Body of pancreas (tissue), 4 donors: ENCODE measurements around the gene VPS33B. TPM values are rescaled to one million over a fixed set of nuclear protein-coding genes. Genes with fewer than 3 reads are reported as not detected.
A peak's percentile ranks its signal among the peaks of the same experiment; 100 is the strongest.

Experiments
- ATAC-seq: fragments of 150-250 bp; one replicate; pipeline ENCODE4 v1.9.1; 2016
- DNase-seq, 4 donors: peaks; one replicate each; pipeline ENCODE4 v3.0.0-alpha.2; 2019
- H3K27ac ChIP-seq, 4 donors: fragments of 200-600 bp; sonication (generic); 1 replicate in 3 of 4; 2 replicates in 1 of 4; pipeline versions ENCODE4 v1.5.1 to v1.6.1; 2016 to 2019; ENCODE audit warnings: mild to moderate bottlenecking in 1 of 4, mixed read lengths in 1 of 4, moderate library complexity in 1 of 4
- H3K27me3 ChIP-seq, 2 donors: fragments of 200-600 bp; sonication (generic); one replicate each; pipeline ENCODE4 v1.6.0; 2016; ENCODE audit warnings: mild to moderate bottlenecking in 1 of 2
- H3K36me3 ChIP-seq, 2 donors: fragments of 200-600 bp; sonication (generic); replicated peaks in 1 of 2; 2 replicates each; pipeline ENCODE4 v1.5.1; 2016; ENCODE audit warnings: low read depth in 2 of 2; ENCODE audit not compliant: insufficient read depth in 1 of 2
- H3K4me1 ChIP-seq: fragments of 200-600 bp; sonication (generic); one replicate; pipeline ENCODE4 v1.6.0; 2016
- H3K4me3 ChIP-seq, 2 donors: fragments of 200-600 bp; sonication (generic); 1 replicate in 1 of 2; 2 replicates in 1 of 2; pipeline ENCODE4 v1.5.1; 2016 to 2019
- H3K9me3 ChIP-seq, 3 donors: fragments of 200-600 bp; sonication (generic); 1 replicate in 2 of 3; 2 replicates in 1 of 3; pipeline ENCODE4 v1.5.1; 2016
- CTCF ChIP-seq, 7 experiments: fragments of 450-650 bp in 4 of 7; fragments of 200-600 bp in 3 of 7; sonication (generic) in 3 of 7; IDR thresholded peaks; one replicate each; pipeline ENCODE4 v1.5.1; 2016 to 2019; ENCODE audit warnings: antibody characterized with exemption in 7 of 7
- POLR2A ChIP-seq, 3 donors: fragments of 450-650 bp; IDR thresholded peaks; one replicate each; pipeline ENCODE4 v1.6.1; 2016; ENCODE audit warnings: antibody characterized with exemption in 3 of 3, mild to moderate bottlenecking in 2 of 3
- WGBS, 2 donors: methylation state at CpG; one replicate each; pipeline ENCODE4 v1.1.5; 2017; 5-methylcytosine and 5-hydroxymethylcytosine counted together
- intact Hi-C: fragments of 100-400 bp; cut with DNase I; formaldehyde crosslinking; loops from one replicate; pipeline ENCODE4 v1.15.1; 2023
- total RNA-seq, 2 donors: library from RNA; depleted of rRNA; stranded (reverse); fragments of >200 nt; gene quantifications; one replicate each; pipeline ENCODE4 v1.1.0, GENCODE V29; 2016

Gene VPS33B
- total RNA-seq, 2 donors from 2014 or later, result 8.3 to 10.5 TPM

- intact Hi-C loops, result no loop called here
- no peak for ATAC-seq
- 78 to 79% methylated on average over 7 of the region's 7 CpGs for WGBS, 2 donors
- DNase-seq, result no peak
- no peaks in the 10 kb centered on the region for H3K36me3 ChIP-seq
- no peaks in the 10 kb centered on the region for H3K27me3 ChIP-seq
- H3K27ac ChIP-seq, result no peak overlapping the region
- H3K4me1 ChIP-seq, result peaks cover 18% of the 10 kb centered on the region
- no peak for TF ChIP-seq POLR2A (IDR thresholded peaks at IDR 0.05)
- TF ChIP-seq CTCF (IDR thresholded peaks at IDR 0.05), result no peak
- H3K4me3 ChIP-seq, result no peak overlapping the region
- H3K9me3 ChIP-seq, result no peaks in the 10 kb centered on the region
Observed at GRCh38 chr15:91023720-91024119, 1.3 kb upstream of the VPS33B start.

DNA sequence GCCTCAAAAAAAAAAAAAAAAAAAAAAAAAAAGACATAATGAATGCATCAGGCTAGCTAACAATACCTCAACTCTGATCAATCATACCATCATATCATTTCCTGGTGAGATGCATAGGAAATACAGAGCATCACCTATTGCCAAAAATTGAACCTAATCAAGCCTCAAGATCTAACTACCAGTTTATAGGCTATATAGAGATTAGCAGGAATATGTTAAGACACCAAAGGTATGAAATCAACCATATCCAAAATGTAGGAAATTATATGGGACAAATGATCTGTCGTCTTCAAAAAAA lies 387 bp upstream of the VPS33B start:
- DNase-seq, result no peak
- peaks cover 18% of the 10 kb centered on the region for H3K4me1 ChIP-seq
- no peaks in the 10 kb centered on the region for H3K27me3 ChIP-seq
- ATAC-seq, result peak; percentile 25
- intact Hi-C loops, result no loop called here
- H3K36me3 ChIP-seq, result no peaks in the 10 kb centered on the region
- no peaks in the 10 kb centered on the region for H3K9me3 ChIP-seq
- WGBS, 2 donors, result 16% methylated on average over 1 of the region's 1 CpG
- peak overlapping the region; percentile 94 to 98 for H3K4me3 ChIP-seq
- H3K27ac ChIP-seq, result peak overlapping the region in 3 of 4 donors; percentile 61 to 81 (median 67)
- peak in 1 of 7 experiments; percentile 11 for TF ChIP-seq CTCF (IDR thresholded peaks at IDR 0.05)
- TF ChIP-seq POLR2A (IDR thresholded peaks at IDR 0.05), result no peak

GRCh38 chr15:91021516-91022074 lies 799 bp downstream of the VPS33B start:
- WGBS, 2 donors, result 7 to 8% methylated on average over 4 of the region's 4 CpGs
- intact Hi-C loops, result no loop called here
- no peak for ATAC-seq

DNA sequence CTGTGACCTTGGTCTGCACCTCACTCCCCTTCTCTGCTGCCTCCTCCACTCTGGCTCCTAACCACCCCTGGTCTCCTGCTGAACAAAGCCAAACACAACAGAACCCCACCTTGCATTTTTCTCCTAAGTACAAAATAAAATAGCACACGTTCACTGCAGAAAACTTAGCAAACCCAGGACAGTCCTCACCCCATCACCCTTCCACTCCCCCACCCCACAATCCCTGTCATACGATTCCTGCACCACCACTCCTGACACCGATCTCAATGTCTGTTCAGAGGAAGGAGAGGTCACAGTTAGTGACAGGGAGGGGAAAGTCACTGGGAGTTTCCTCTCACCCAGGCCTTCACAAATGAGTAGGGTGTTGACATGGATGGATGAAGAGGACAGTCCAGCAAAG lies 4.2 kb downstream of the VPS33B start:
- no peak for TF ChIP-seq POLR2A (IDR thresholded peaks at IDR 0.05)
- no peak for TF ChIP-seq CTCF (IDR thresholded peaks at IDR 0.05)
- WGBS, 2 donors, result 65 to 82% methylated on average over 3 of the region's 3 CpGs
- intact Hi-C loops, result no loop called here
- H3K9me3 ChIP-seq, result no peaks in the 10 kb centered on the region
- DNase-seq (no peak), ATAC-seq (no peak)
- no peak overlapping the region for H3K27ac ChIP-seq
- H3K27me3 ChIP-seq, result no peaks in the 10 kb centered on the region
- H3K4me1 ChIP-seq, result peaks cover 16% of the 10 kb centered on the region
- H3K36me3 ChIP-seq, result peaks cover 0 to under 1% of the 10 kb centered on the region in 2 donors
- no peak overlapping the region for H3K4me3 ChIP-seq

More at GRCh38 chr15:91021516-91022074, 799 bp downstream of the VPS33B start:
- H3K9me3 ChIP-seq, result no peaks in the 10 kb centered on the region
- peaks cover 18% of the 10 kb centered on the region for H3K4me1 ChIP-seq
- no peak for DNase-seq
- TF ChIP-seq CTCF (IDR thresholded peaks at IDR 0.05) (no peak), POLR2A (IDR thresholded peaks at IDR 0.05) (no peak)
- peak overlapping the region; percentile 94 to 98 for H3K4me3 ChIP-seq
- peak overlapping the region in 3 of 4 donors; percentile 61 to 81 (median 67) for H3K27ac ChIP-seq
- H3K36me3 ChIP-seq, result no peaks in the 10 kb centered on the region
- no peaks in the 10 kb centered on the region for H3K27me3 ChIP-seq

- Histone ChIP-seq H3K27me3 (no peaks in the 10 kb centered on the region), H3K36me3 (peaks cover 0 to 2% of the 10 kb centered on the region in 2 donors), H3K27ac (no peak overlapping the region), H3K4me3 (no peak overlapping the region), H3K9me3 (no peaks in the 10 kb centered on the region), H3K4me1 (peaks cover 14% of the 10 kb centered on the region)
- ATAC-seq (no peak), DNase-seq (no peak)
- WGBS, 2 donors, result 74 to 76% methylated on average over 5 of the region's 5 CpGs
- no peak for TF ChIP-seq POLR2A (IDR thresholded peaks at IDR 0.05)
- no peak for TF ChIP-seq CTCF (IDR thresholded peaks at IDR 0.05)
- intact Hi-C loops, result no loop called here
Observed at GRCh38 chr15:91017716-91018115, 4.7 kb downstream of the VPS33B start.
